Chondrocyte (in vitro differentiated cells): ENCODE results near the gene OGFR. TPM values are rescaled to one million over a fixed set of nuclear protein-coding genes. Genes with fewer than 3 reads are reported as not detected.
A peak's percentile ranks its signal among the peaks of the same experiment; 100 is the strongest.

Source experiments
- DNase-seq: peaks from one replicate; pipeline ENCODE4 v3.0.0; 2021; ENCODE audit warnings: mixed read lengths, low spot score
- H3K27ac Mint-ChIP-seq: one replicate; pipeline ENCODE4 v1.8.0; 2021; ENCODE audit warnings: mild to moderate bottlenecking, moderate library complexity, mixed read lengths; ENCODE audit not compliant: unreplicated experiment
- H3K27me3 Mint-ChIP-seq: 2 replicates; pipeline ENCODE4 v1.8.0; 2021; ENCODE audit warnings: low read depth, mixed read lengths
- H3K36me3 Mint-ChIP-seq: 2 replicates; pipeline ENCODE4 v1.8.0; 2021; ENCODE audit warnings: low read depth, mixed read lengths
- H3K4me1 Mint-ChIP-seq: 2 replicates; pipeline ENCODE4 v1.8.0; 2021; ENCODE audit warnings: low read depth, mild to moderate bottlenecking, mixed read lengths
- H3K4me3 Mint-ChIP-seq: one replicate; pipeline ENCODE4 v1.8.0; 2021; ENCODE audit warnings: mild to moderate bottlenecking, moderate library complexity, mixed read lengths; ENCODE audit not compliant: unreplicated experiment
- H3K9me3 Mint-ChIP-seq: 2 replicates; pipeline ENCODE4 v1.8.0; 2021; ENCODE audit warnings: low read depth, mixed read lengths
- CTCF ChIP-seq: fragments of 200-600 bp; sonication (generic); IDR thresholded peaks from 2 replicates; pipeline ENCODE4 v1.5.0; 2021; ENCODE audit warnings: antibody characterized with exemption, mild to moderate bottlenecking, moderate library complexity
- total RNA-seq: library from RNA; stranded (reverse); gene quantifications from 3 replicates; pipeline ENCODE4 v1.2.1, GENCODE V29; 2021

Gene OGFR
- total RNA-seq, 1 donor from 2014 or later: 31.8 TPM

GRCh38 chr20:62838128-62838891 lies 33.7 kb downstream of the OGFR start:
- H3K9me3 Mint-ChIP-seq: no peaks in the 10 kb centered on the region
- no peak overlapping the region for H3K27ac Mint-ChIP-seq
- peaks cover 2% of the 10 kb centered on the region for H3K4me1 Mint-ChIP-seq
- H3K36me3 Mint-ChIP-seq: no peaks in the 10 kb centered on the region
- no peak overlapping the region for H3K4me3 Mint-ChIP-seq
- no peak for TF ChIP-seq CTCF
- no peak for DNase-seq
- H3K27me3 Mint-ChIP-seq: no peaks in the 10 kb centered on the region

- Mint-ChIP-seq H3K36me3 (no peaks in the 10 kb centered on the region), H3K27me3 (no peaks in the 10 kb centered on the region), H3K9me3 (no peaks in the 10 kb centered on the region), H3K27ac (no peak overlapping the region), H3K4me3 (no peak overlapping the region), H3K4me1 (peaks cover 2% of the 10 kb centered on the region)
- no peak for DNase-seq
- no peak for TF ChIP-seq CTCF
These were observed 34.6 kb downstream of the OGFR start for GRCh38 chr20:62839261-62839660.

GRCh38 chr20:62839816-62840215 lies 35.2 kb downstream of the OGFR start:
- no peaks in the 10 kb centered on the region for H3K27me3 Mint-ChIP-seq
- no peak for DNase-seq
- H3K9me3 Mint-ChIP-seq: no peaks in the 10 kb centered on the region
- H3K27ac Mint-ChIP-seq: no peak overlapping the region
- no peak overlapping the region for H3K4me3 Mint-ChIP-seq
- peaks cover 2% of the 10 kb centered on the region for H3K4me1 Mint-ChIP-seq
- no peak for TF ChIP-seq CTCF
- no peaks in the 10 kb centered on the region for H3K36me3 Mint-ChIP-seq

- Mint-ChIP-seq H3K4me3 (no peak overlapping the region), H3K36me3 (peaks cover 2% of the 10 kb centered on the region), H3K9me3 (no peaks in the 10 kb centered on the region), H3K27me3 (no peaks in the 10 kb centered on the region), H3K4me1 (peaks cover 2% of the 10 kb centered on the region), H3K27ac (no peak overlapping the region)
- DNase-seq: peak; percentile 82
- no peak for TF ChIP-seq CTCF
These were observed 35.9 kb downstream of the OGFR start for GRCh38 chr20:62840244-62841197.

GRCh38 chr20:62841705-62842212 lies 37.1 kb downstream of the OGFR start:
- Mint-ChIP-seq H3K4me1 (peaks cover 2% of the 10 kb centered on the region), H3K9me3 (no peaks in the 10 kb centered on the region), H3K27ac (no peak overlapping the region), H3K4me3 (no peak overlapping the region), H3K27me3 (no peaks in the 10 kb centered on the region), H3K36me3 (peaks cover 8% of the 10 kb centered on the region)
- DNase-seq: no peak
- no peak for TF ChIP-seq CTCF
